Skin of body (tissue), 2 donors: ENCODE measurements around the gene FDPS. TPM values are rescaled to one million over a fixed set of nuclear protein-coding genes. Genes with fewer than 3 reads are reported as not detected.
"Not testable (repeated sequence)": the region's sequence is repeated elsewhere in the genome, so short reads cannot be mapped to it uniquely, and the experiment has no call there.

ENCODE experiments used
- DNase-seq: peaks from one replicate; lab custom pipeline; 2025; lab: John Stamatoyannopoulos, UW
- total RNA-seq: library from RNA; depleted of rRNA; stranded (reverse); fragments of >200 nt; gene quantifications from one replicate; pipeline ENCODE4 v1.2.3, GENCODE V29; 2014

FDPS gene
- total RNA-seq, 1 donor from 2014 or later: 139 TPM

- DNase-seq: no peak
These were observed 23.0 kb upstream of the FDPS start for GRCh38 chr1:155285631-155286044.

- DNase-seq: no peak
These were observed 22.1 kb upstream of the FDPS start for GRCh38 chr1:155286544-155286943.

DNA sequence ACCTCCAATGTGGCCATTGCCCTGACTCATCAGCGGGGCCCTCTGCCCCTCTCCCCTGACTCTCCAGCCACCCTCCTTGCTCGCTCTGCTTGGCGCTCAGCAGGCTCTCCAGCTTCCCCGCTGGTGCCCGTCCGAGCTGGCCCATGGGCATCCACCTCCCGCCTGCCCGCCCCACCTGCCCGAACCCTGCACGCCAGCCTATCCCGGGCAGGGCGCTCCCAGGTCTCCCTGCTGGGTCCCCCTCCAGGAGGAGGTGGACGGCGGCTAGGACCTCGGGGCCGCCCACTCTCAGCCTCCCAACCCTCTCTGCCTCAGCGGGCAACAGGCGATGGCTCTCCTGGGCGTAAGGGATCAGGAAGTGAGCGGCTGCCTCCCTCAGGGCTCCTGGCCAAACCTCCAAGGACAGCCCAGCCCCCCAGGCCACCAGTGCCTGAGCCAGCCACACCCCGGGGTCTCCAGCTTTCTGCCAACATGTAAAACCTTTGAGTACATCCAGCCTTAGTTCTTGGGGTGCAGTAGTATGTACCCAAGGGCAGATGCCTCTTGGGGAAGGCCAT is 20.6 kb upstream of the FDPS start:
- no peak for DNase-seq

DNA sequence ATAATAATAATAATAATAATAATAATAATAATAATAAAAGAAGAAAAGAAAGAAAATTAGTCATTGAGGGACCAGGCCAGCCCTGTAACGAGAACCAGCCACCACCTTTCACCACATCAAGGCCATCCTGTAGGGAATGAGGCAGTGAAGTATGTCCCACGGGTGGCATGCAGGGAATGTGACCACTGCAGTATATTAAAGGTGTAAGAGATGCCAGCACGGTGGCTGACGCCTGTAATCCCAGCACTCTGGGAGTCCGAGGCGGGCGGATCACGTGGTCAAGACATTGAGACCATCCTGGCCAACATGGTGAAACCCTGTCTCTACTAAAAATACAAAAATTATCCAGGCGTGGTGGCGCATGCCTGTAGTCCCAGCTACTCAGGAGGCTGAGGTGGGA is 17.7 kb upstream of the FDPS start:
- DNase-seq: not testable (repeated sequence)

DNA sequence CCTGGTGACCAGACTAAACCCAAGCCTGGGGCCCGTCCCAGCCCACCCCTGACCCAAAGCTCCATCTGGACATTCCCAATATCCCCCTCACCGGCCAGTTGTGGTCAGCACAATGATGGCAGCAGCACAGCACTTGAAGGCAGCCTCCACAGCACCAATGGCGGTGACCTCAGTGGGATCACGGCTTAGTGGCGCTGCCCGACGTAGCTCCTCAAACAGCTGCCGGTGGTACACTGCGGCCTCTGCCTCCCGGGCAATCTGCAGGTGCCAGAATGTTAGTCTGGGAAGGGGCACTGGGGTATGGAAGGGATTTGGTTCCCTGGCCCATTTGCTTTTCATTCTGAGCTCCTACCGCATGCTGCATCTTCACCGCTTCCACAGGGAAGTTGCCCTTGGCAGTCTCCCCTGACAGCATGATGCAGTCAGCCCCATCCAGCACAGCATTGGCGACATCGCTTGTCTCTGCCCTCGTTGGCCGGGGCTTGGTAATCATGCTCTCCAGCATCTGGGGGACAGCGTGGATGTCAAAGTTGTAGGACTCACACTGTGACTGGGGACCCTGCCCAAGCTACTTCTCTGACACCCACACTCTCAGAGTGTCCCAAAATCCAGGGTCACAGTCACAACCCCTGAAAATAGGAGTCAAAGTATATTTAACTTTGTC is 15.4 kb upstream of the FDPS start:
- DNase-seq: no peak

GRCh38 chr1:155294520-155295182 is 14.0 kb upstream of the FDPS start:
- no peak for DNase-seq

- no peak for DNase-seq
These were observed 13.3 kb upstream of the FDPS start for GRCh38 chr1:155295183-155295941.

- DNase-seq: no peak
These were observed 12.8 kb upstream of the FDPS start for GRCh38 chr1:155295942-155296267.

DNA sequence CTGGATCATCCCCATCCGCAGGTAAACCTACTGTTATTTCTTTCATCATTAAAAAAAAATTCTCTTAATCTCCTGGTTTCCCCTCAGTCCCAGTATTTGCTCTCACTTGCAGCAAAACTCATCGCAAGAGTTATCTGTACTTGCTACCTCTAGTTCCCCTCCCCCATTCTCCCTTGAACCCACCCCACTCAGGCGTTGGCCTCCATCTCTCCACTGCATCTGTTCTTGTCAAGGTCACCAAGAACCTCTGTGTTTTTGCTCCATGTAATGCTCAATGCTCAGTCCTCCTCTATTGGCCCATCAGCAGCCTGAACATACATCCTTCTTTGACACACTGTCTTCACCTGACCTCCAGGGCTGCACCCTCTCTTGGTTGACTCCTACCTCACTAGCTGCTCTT is 12.0 kb upstream of the FDPS start:
- DNase-seq: no peak

DNA sequence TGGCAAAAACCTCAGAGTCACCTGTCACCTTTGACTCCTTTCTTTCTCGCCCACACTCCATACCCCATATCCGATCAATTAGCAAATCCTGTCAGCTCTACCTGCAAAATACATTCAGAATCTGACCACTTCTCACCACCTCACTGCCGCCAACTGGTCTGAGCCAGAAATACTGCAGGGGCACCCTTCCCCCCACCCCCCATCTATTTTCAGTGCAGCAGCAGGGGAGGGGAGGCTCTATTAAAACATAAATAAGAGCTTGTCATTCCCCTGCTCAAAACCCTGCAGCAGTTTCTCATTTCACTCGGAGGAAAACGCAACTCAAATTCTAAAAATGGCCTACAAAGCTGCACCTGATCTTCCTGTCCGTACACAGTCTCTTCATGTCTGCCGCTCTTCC is 11.3 kb upstream of the FDPS start:
- no peak for DNase-seq

- DNase-seq: no peak
These were observed 8.6 kb upstream of the FDPS start for GRCh38 chr1:155300024-155300423.

- DNase-seq: no peak
These were observed 7.9 kb upstream of the FDPS start for GRCh38 chr1:155300553-155301329.

DNA sequence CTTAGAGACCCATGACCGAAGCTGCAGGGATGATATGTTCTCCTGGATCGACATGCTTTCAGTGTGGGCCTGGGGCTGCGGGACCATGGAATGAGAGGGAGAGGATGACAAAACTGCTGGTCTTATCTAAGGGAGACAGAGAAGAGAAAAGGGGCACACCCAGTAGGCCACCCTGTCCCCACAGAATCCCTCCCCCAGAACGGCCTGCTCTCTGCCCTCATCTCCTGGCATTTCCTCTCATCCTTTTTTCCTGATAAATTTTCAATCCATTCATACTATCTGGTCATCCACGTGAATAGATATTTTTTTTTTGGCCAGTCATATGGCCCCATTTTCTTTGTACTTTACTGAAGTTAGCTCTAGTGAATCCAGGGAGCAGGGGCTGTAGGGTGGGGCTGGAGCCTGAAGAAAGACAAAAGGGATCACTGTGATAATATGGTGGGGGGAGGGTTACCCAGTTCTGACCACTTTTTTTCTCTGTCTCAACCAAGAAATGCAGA is 7.3 kb upstream of the FDPS start, which contains the start of gene PKLR:
PKLR (minus strand) TSS at position 97 of the 500 bp plus-strand sequence; CDS start at position 54, 43 bp downstream.
- DNase-seq: no peak

DNA sequence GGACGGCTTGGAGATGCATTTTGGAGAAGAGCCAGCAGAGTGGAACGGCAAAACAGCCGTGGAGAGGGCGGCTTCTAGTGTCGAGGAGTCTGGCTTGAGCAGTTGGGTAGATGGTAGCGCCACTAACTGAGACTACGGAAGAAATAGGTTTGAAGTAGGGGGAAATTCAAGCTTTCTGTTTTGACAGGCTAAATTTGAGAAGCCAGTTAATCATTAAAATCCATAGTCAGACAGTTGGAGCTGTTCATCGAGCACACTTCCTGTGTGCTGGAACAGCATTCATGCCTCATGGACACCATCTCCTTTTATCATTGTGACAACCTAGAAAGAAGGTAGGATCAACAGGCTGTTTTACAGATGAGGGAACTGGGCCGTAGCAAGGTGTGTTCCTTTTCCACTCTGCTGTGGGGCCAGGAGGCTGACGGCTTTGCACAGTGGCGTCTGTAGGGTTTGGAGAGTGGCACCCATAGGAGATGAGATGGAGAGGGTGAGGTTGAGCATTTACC is 4.1 kb upstream of the FDPS start:
- DNase-seq: no peak

- no peak for DNase-seq
These were observed 2.7 kb upstream of the FDPS start for GRCh38 chr1:155305881-155306391.

GRCh38 chr1:155307247-155307740 is 1.4 kb upstream of the FDPS start:
- peak; percentile 32 for DNase-seq

- no peak for DNase-seq
These were observed 856 bp downstream of the FDPS start for GRCh38 chr1:155309423-155310021.

GRCh38 chr1:155313261-155313660 is 4.6 kb downstream of the FDPS start:
- no peak for DNase-seq

- DNase-seq: no peak
These were observed 8.3 kb downstream of the FDPS start for GRCh38 chr1:155316922-155317321.

- DNase-seq: no peak
These were observed 9.4 kb downstream of the FDPS start for GRCh38 chr1:155318082-155318481.
